Ishikawa (cell line): Measurements from ENCODE around the gene EFEMP2.

Experiments
- CEBPB ChIP-seq: IDR thresholded peaks from 2 replicates; pipeline ENCODE4 v1.6.1; 2012
- CREB1 ChIP-seq: IDR thresholded peaks from 2 replicates; pipeline ENCODE4 v1.6.1; 2012; ENCODE audit warnings: low read depth
- EGR1 ChIP-seq: IDR thresholded peaks from 2 replicates; pipeline ENCODE4 v1.6.1; 2012
- EP300 ChIP-seq: IDR thresholded peaks from 2 replicates; pipeline ENCODE4 v1.6.1; 2012; ENCODE audit warnings: borderline replicate concordance
- FOXM1 ChIP-seq: IDR thresholded peaks from 2 replicates; pipeline ENCODE4 v1.6.1; 2012; ENCODE audit warnings: low read depth, borderline replicate concordance
- NFIC ChIP-seq: IDR thresholded peaks from 2 replicates; pipeline ENCODE4 v1.6.1; 2012
- RAD21 ChIP-seq: IDR thresholded peaks from 2 replicates; pipeline ENCODE4 v1.6.1; 2012; ENCODE audit warnings: low read depth
- TAF1 ChIP-seq: IDR thresholded peaks from 2 replicates; pipeline ENCODE4 v1.6.1; 2012; ENCODE audit warnings: low read depth, mild to moderate bottlenecking
- TCF12 ChIP-seq: IDR thresholded peaks from 2 replicates; pipeline ENCODE4 v1.6.1; 2012; ENCODE audit warnings: low read depth
- TEAD4 ChIP-seq: IDR thresholded peaks from 2 replicates; pipeline ENCODE4 v1.6.1; 2012
- YY1 ChIP-seq: IDR thresholded peaks from 2 replicates; pipeline ENCODE4 v1.6.1; 2012; ENCODE audit warnings: low read depth
- ZBTB7A ChIP-seq: IDR thresholded peaks from 2 replicates; pipeline ENCODE4 v1.6.1; 2012; ENCODE audit warnings: low read depth
- TF ChIP-seq, protein P1 (sequence below): IDR thresholded peaks from 2 replicates; pipeline ENCODE4 v1.6.1; 2012
- TF ChIP-seq, protein P2 (sequence below): IDR thresholded peaks from 2 replicates; pipeline ENCODE4 v1.6.1; 2012; ENCODE audit warnings: low read depth, mild to moderate bottlenecking

DNA sequence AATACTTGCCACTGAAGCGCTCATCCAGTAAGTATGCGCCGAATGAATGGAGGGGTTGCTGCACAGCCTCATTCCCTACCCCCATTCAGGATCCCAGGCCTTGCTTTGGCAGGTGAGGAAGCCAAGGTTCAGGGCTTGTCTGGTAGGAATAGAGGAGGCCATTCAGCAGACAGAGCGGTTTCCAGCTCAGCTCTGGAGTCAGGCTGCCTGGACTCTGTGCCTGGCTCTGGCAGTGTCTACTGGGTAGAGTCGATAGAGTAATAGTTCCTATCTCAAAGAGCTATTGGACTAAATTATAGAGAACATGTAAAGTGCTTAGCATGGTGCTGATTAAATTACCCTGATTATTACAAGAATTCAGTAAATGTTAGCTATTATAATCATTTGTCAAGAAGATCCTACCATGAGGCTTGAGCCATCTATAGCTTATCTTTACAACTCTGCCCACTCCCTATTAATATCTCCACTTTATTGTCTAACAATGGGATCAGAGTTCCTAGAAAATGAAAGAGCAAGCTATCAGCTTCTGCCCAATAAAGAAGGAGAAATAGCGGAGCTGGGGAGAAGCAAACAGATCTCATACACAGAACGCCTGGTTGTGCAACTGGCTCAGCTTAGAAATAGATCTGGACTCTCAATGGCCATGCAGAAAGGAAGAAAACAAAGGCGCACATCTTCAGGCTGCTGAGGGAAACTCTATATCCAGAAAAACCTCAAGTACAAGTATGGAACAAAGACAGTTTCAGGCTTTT is 45.4 kb downstream of the EFEMP2 start:
- TF ChIP-seq TAF1 (no peak), YY1 (no peak), EP300 (no peak), TCF12 (no peak), EGR1 (no peak), CREB1 (no peak), NFIC (no peak), RAD21 (no peak), TEAD4 (no peak), ZBTB7A (no peak), CEBPB (no peak), FOXM1 (no peak)
- TF ChIP-seq, protein P1, sequence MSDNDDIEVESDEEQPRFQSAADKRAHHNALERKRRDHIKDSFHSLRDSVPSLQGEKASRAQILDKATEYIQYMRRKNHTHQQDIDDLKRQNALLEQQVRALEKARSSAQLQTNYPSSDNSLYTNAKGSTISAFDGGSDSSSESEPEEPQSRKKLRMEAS = no peak
- TF ChIP-seq, protein P2, sequence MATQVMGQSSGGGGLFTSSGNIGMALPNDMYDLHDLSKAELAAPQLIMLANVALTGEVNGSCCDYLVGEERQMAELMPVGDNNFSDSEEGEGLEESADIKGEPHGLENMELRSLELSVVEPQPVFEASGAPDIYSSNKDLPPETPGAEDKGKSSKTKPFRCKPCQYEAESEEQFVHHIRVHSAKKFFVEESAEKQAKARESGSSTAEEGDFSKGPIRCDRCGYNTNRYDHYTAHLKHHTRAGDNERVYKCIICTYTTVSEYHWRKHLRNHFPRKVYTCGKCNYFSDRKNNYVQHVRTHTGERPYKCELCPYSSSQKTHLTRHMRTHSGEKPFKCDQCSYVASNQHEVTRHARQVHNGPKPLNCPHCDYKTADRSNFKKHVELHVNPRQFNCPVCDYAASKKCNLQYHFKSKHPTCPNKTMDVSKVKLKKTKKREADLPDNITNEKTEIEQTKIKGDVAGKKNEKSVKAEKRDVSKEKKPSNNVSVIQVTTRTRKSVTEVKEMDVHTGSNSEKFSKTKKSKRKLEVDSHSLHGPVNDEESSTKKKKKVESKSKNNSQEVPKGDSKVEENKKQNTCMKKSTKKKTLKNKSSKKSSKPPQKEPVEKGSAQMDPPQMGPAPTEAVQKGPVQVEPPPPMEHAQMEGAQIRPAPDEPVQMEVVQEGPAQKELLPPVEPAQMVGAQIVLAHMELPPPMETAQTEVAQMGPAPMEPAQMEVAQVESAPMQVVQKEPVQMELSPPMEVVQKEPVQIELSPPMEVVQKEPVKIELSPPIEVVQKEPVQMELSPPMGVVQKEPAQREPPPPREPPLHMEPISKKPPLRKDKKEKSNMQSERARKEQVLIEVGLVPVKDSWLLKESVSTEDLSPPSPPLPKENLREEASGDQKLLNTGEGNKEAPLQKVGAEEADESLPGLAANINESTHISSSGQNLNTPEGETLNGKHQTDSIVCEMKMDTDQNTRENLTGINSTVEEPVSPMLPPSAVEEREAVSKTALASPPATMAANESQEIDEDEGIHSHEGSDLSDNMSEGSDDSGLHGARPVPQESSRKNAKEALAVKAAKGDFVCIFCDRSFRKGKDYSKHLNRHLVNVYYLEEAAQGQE = no peak
